Measurements from ENCODE around the gene CIC. TPM values are rescaled to one million over a fixed set of nuclear protein-coding genes. Genes with fewer than 3 reads are reported as not detected.
A peak's percentile ranks its signal among the peaks of the same experiment; 100 is the strongest.

CIC gene
- total and polyA plus RNA-seq, 2 of the 13 experiments (the other 11 are each of a cell fraction or from before 2014, with no cell fraction given), result 5.9 to 8.0 TPM

DNA sequence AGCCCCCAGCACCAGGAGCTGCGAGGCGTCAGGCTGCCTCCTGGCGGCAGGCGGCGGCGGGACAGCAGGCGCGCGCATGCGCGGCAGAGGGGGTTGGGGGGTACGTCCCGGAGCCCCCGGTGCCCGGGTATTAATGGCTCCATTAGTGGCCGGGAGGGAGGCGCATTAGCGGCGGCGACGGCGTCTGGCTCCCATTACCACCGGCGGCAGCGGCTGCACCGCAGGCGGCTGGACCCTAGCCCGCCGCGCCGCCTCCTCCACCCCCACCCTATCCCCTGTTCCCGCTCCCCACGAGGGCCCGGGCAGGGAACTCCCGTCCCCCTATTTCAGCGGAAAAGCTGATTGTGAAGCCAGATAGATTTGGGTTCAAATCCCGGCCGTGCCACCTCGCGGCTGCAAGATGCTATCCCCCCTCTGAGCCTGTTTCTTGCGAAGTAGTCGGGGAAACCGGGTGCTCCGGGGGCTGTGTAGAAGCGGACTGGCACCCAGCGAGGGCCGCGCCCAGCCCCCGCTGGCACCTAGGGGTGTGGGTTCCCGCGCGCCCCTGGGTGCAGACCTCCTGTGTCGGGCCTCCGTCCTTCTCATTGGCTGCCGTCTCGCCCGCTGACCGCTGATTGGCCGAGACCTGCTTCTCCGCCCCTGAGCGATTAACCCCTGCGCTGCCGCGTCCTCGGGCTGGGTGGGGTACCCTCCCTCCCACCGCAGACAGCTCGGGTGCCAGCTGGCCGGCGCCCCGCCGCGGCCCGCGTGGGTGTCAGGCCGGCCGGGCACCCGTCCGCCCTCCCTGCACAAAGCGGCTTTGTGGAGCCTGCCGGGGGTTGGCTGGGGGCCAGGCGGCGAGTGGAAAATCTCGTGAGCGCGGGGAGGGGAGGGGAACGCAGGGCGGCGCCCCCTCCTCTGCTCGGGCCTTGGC is 11.1 kb downstream of the CIC start (continued):
- no peak for TF ChIP-seq THRA (CRISPR knock-in tag; IDR thresholded peaks at IDR 0.05; ENCODE audit: borderline replicate concordance)
- TF ChIP-seq, protein P1, sequence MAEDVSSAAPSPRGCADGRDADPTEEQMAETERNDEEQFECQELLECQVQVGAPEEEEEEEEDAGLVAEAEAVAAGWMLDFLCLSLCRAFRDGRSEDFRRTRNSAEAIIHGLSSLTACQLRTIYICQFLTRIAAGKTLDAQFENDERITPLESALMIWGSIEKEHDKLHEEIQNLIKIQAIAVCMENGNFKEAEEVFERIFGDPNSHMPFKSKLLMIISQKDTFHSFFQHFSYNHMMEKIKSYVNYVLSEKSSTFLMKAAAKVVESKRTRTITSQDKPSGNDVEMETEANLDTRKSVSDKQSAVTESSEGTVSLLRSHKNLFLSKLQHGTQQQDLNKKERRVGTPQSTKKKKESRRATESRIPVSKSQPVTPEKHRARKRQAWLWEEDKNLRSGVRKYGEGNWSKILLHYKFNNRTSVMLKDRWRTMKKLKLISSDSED (CRISPR knock-in tag; IDR thresholded peaks at IDR 0.05), result peak; percentile 68; the same call in 1 of the 2 replicates
- no peak for TF ChIP-seq MATR3 (CRISPR knock-in tag; IDR thresholded peaks at IDR 0.05)
- no peak; the same call in 1 of the 2 replicates for TF ChIP-seq MTF1 (CRISPR knock-in tag; IDR thresholded peaks at IDR 0.05)
- 0 out of 2 replicates have a peak, but pooled peaks have one; percentile 31 for TF ChIP-seq ZNF317 (CRISPR knock-in tag; IDR thresholded peaks at IDR 0.05)
- TF ChIP-seq POGK (CRISPR knock-in tag; conservative IDR thresholded peaks at IDR 0.05), result no peak
- no peak for TF ChIP-seq ZNF619 (CRISPR knock-in tag; IDR thresholded peaks at IDR 0.05)
- TF ChIP-seq HMG20A (CRISPR knock-in tag; IDR thresholded peaks at IDR 0.05; ENCODE audit: borderline replicate concordance), result no peak
- no peak for TF ChIP-seq ZNF335 (CRISPR knock-in tag; IDR thresholded peaks at IDR 0.05)
- TF ChIP-seq MLXIP (CRISPR knock-in tag; IDR thresholded peaks at IDR 0.05; ENCODE audit: borderline replicate concordance), result peak; percentile 47; the same call in 1 of the 2 replicates
- TF ChIP-seq MIER3 (CRISPR knock-in tag; IDR thresholded peaks at IDR 0.05; ENCODE audit: borderline replicate concordance), result no peak
- TF ChIP-seq, protein P2, sequence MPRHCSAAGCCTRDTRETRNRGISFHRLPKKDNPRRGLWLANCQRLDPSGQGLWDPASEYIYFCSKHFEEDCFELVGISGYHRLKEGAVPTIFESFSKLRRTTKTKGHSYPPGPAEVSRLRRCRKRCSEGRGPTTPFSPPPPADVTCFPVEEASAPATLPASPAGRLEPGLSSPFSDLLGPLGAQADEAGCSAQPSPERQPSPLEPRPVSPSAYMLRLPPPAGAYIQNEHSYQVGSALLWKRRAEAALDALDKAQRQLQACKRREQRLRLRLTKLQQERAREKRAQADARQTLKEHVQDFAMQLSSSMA (CRISPR knock-in tag; IDR thresholded peaks at IDR 0.05), result no peak
- no peak for TF ChIP-seq ZNF672 (CRISPR knock-in tag; IDR thresholded peaks at IDR 0.05)
- no peak for TF ChIP-seq ZNF713 (CRISPR knock-in tag; IDR thresholded peaks at IDR 0.05)
- TF ChIP-seq NFE2L1 (CRISPR knock-in tag; IDR thresholded peaks at IDR 0.05; ENCODE audit: borderline replicate concordance), result no peak
- TF ChIP-seq USF2 (IDR thresholded peaks at IDR 0.05; ENCODE audit: low read depth, low read length), result no peak
- no peak for TF ChIP-seq USF2 (CRISPR knock-in tag; IDR thresholded peaks at IDR 0.05; ENCODE audit: borderline replicate concordance)
- TF ChIP-seq RBFOX2 (IDR thresholded peaks at IDR 0.05; ENCODE audit: low read depth, low read length), result peak; percentile 89
